Breast epithelium (tissue), 3 donors: ENCODE measurements around the gene PDE4D.

Experiments
- POLR2A ChIP-seq: fragments of 450-650 bp; IDR thresholded peaks from one replicate; pipeline ENCODE4 v1.6.1; 2016; ENCODE audit warnings: antibody characterized with exemption, mild to moderate bottlenecking, moderate library complexity
- TF ChIP-seq, protein P1 (sequence below), 3 donors: fragments of 450-650 bp; IDR thresholded peaks; one replicate each; pipeline ENCODE4 v1.5.1; 2016 to 2017; ENCODE audit warnings: antibody characterized with exemption in 3 of 3, mild to moderate bottlenecking in 3 of 3, moderate library complexity in 3 of 3

DNA sequence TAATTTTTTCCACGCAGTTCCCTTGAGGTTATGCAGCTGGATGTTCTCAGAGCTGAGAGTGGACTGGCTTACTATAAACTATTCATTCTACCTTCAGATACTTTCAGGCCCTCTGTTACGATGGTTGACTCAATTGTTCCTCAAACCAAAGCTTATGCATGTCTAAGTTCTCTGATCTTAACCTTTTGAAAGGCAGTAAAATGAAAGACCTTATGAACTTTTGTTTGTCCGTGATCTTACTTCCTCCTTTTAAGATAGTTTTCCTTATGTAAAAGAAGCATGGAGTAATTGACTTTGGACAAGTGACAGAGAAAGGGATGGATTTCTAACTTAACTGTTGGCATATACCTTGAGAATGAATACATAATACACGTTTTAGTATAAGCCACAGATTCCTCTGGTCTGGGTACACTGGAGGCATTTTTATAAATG is 575.7 kb downstream of the PDE4D start:
- TF ChIP-seq, protein P1, sequence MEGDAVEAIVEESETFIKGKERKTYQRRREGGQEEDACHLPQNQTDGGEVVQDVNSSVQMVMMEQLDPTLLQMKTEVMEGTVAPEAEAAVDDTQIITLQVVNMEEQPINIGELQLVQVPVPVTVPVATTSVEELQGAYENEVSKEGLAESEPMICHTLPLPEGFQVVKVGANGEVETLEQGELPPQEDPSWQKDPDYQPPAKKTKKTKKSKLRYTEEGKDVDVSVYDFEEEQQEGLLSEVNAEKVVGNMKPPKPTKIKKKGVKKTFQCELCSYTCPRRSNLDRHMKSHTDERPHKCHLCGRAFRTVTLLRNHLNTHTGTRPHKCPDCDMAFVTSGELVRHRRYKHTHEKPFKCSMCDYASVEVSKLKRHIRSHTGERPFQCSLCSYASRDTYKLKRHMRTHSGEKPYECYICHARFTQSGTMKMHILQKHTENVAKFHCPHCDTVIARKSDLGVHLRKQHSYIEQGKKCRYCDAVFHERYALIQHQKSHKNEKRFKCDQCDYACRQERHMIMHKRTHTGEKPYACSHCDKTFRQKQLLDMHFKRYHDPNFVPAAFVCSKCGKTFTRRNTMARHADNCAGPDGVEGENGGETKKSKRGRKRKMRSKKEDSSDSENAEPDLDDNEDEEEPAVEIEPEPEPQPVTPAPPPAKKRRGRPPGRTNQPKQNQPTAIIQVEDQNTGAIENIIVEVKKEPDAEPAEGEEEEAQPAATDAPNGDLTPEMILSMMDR (IDR thresholded peaks at IDR 0.05): no peak
- no peak for TF ChIP-seq POLR2A
